Keratinocyte (primary cell): ENCODE data around the gene DNAJC11. TPM values are rescaled to one million over a fixed set of nuclear protein-coding genes. Genes with fewer than 3 reads are reported as not detected.
A peak's percentile ranks its signal among the peaks of the same experiment; 100 is the strongest.

Experiments
- DNase-seq: peaks from one replicate; pipeline ENCODE4 v3.0.0-alpha.2; 2011; ENCODE audit warnings: low read depth, missing footprints, low spot score
- FAIRE-seq: peaks from 2 replicates; lab custom pipeline; 2011; peaks lifted over from hg19 to GRCh38; lab: Jason Lieb, UNC
- H2AFZ ChIP-seq: 2 replicates; pipeline ENCODE4 v1.6.0; 2012; ENCODE audit warnings: low read length, control low read depth, inconsistent platforms; ENCODE audit not compliant: control insufficient read depth
- H3K27ac ChIP-seq: 2 replicates; pipeline ENCODE4 v1.5.1; 2011; ENCODE audit warnings: low read length; ENCODE audit not compliant: control insufficient read depth, insufficient read depth
- H3K27me3 ChIP-seq: 3 replicates; pipeline ENCODE4 v1.6.0; 2011; ENCODE audit warnings: low read length; ENCODE audit not compliant: control insufficient read depth, insufficient read depth; ENCODE audit errors: extremely low read depth
- H3K36me3 ChIP-seq, 2 experiments: 2 replicates in 1 of 2; 3 replicates in 1 of 2; pipeline ENCODE4 v1.5.1; 2011; ENCODE audit warnings: low read length in 2 of 2, mild to moderate bottlenecking in 1 of 2; ENCODE audit not compliant: control insufficient read depth in 2 of 2, insufficient read depth in 2 of 2; ENCODE audit errors: extremely low read depth in 1 of 2
- H3K4me1 ChIP-seq: 3 replicates; pipeline ENCODE4 v1.5.1; 2011; ENCODE audit warnings: low read length; ENCODE audit not compliant: control insufficient read depth, insufficient read depth; ENCODE audit errors: extremely low read depth
- H3K4me2 ChIP-seq: 3 replicates; pipeline ENCODE4 v1.6.0; 2011; ENCODE audit warnings: low read depth, low read length; ENCODE audit not compliant: control insufficient read depth, insufficient read depth; ENCODE audit errors: extremely low read depth
- H3K4me3 ChIP-seq, 3 experiments: fragments of 200-600 bp in 1 of 3; sonication (generic) in 1 of 3; 2 replicates in 2 of 3; 3 replicates in 1 of 3; pipeline ENCODE4 v1.5.1; 2011 to 2016; ENCODE audit warnings: low read length in 3 of 3, mild to moderate bottlenecking in 3 of 3, control low read depth in 2 of 3, inconsistent platforms in 1 of 3, low read depth in 1 of 3, mixed read lengths in 1 of 3, mixed run types in 1 of 3, moderate library complexity in 1 of 3; ENCODE audit not compliant: control insufficient read depth in 2 of 3, insufficient read depth in 2 of 3; ENCODE audit errors: extremely low read depth in 1 of 3
- H3K79me2 ChIP-seq: 2 replicates; pipeline ENCODE4 v1.6.0; 2012; ENCODE audit warnings: low read length; ENCODE audit not compliant: control insufficient read depth, insufficient read depth
- H3K9ac ChIP-seq: 3 replicates; pipeline ENCODE4 v1.6.0; 2011; ENCODE audit warnings: low read length; ENCODE audit not compliant: control insufficient read depth, insufficient read depth; ENCODE audit errors: extremely low read depth
- H3K9me1 ChIP-seq: 3 replicates; pipeline ENCODE4 v1.6.0; 2011; ENCODE audit warnings: low read length; ENCODE audit not compliant: control insufficient read depth, insufficient read depth; ENCODE audit errors: extremely low read depth
- H3K9me3 ChIP-seq: 2 replicates; pipeline ENCODE4 v1.5.1; 2012; ENCODE audit warnings: low read depth, low read length; ENCODE audit not compliant: control insufficient read depth
- H4K20me1 ChIP-seq: 3 replicates; pipeline ENCODE4 v1.6.0; 2011; ENCODE audit warnings: low read length; ENCODE audit not compliant: control insufficient read depth, insufficient read depth; ENCODE audit errors: extremely low read depth
- CTCF ChIP-seq, 3 experiments: IDR thresholded peaks in 1 of 3; conservative IDR thresholded peaks in 1 of 3; optimal IDR thresholded peaks in 1 of 3; 2 replicates in 2 of 3; 3 replicates in 1 of 3; pipeline versions ENCODE3 to v1.5.1; 2011; ENCODE audit warnings: low read length in 3 of 3, mild to moderate bottlenecking in 3 of 3, moderate library complexity in 2 of 3, control low read depth in 1 of 3, inconsistent platforms in 1 of 3; ENCODE audit not compliant: insufficient read depth in 2 of 3; ENCODE audit errors: extremely low read depth in 1 of 3
- EZH2 ChIP-seq: IDR thresholded peaks from one replicate; pipeline ENCODE4 v1.6.1; 2012; ENCODE audit warnings: inconsistent platforms, mild to moderate bottlenecking, low read length, moderate library complexity
- dilution Hi-C: fragments of 300-500 bp; cut with MboI; formaldehyde crosslinking; loops from one replicate; pipeline ENCODE4 v1.7.0; 2020; ENCODE audit warnings: low sequenced_read_pairs; ENCODE audit not compliant: extremely low pct_ligation_motif_present
- polyA plus RNA-seq, 5 experiments: library from polyadenylated mRNA; depleted of rRNA in 3 of 5; stranded (reverse) in 3 of 5; stranded (forward) in 1 of 5; unstranded in 1 of 5; fragments of >200 nt; gene quantifications; 1 replicate in 1 of 5; 2 replicates in 3 of 5; 3 replicates in 1 of 5; pipeline versions ENCODE4 v1.2.1 to v1.2.3, GENCODE V29; 2011 to 2012; ENCODE audit warnings: missing spikeins in 2 of 5, low read depth in 1 of 5, low replicate concordance in 1 of 5

DNAJC11 gene
- polyA plus RNA-seq, 1 donor (not counting 4 experiments of a cell fraction or from before 2014, with no cell fraction given), result 40.8 TPM

DNA sequence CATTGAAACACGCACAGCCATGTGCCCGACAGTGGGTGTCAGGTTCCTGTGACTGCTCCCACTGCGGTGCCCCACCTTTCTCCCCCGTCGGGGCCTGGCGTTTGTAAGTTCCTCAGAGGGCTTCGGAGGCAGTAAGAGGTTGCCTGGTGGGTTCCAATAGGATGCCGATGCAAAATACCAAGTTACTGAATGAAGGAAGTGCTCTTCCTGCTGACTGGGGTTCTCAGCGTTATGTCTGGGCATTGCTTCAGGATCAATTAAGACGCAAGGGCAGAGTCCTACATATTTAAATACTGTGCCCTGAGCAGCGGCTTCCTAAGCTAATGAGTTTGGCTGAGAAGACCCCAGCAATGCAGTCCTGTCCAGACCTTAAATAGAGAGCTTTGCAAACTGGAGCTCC lies 28.9 kb upstream of the DNAJC11 start:
- H3K4me3 ChIP-seq, result no peak overlapping the region
- DNase-seq (no peak), FAIRE-seq (no peak)
- dilution Hi-C loops, result no loop called here
- no peaks in the 10 kb centered on the region for H3K79me2 ChIP-seq
- no peaks in the 10 kb centered on the region for H3K36me3 ChIP-seq
- H3K9me3 ChIP-seq, result no peaks in the 10 kb centered on the region
- H4K20me1 ChIP-seq, result no peaks in the 10 kb centered on the region
- no peak overlapping the region for H3K4me2 ChIP-seq
- no peak overlapping the region for H3K27ac ChIP-seq
- H2AFZ ChIP-seq, result no peak overlapping the region
- H3K4me1 ChIP-seq, result no peaks in the 10 kb centered on the region
- H3K9me1 ChIP-seq, result no peaks in the 10 kb centered on the region
- no peaks in the 10 kb centered on the region for H3K27me3 ChIP-seq
- TF ChIP-seq CTCF (optimal IDR thresholded peaks at IDR 0.05 in 1 of 3, IDR thresholded peaks at IDR 0.05 in 1 of 3, conservative IDR thresholded peaks at IDR 0.05 in 1 of 3; ENCODE audit: extremely low read depth in 1 of 3, insufficient read depth in 2 of 3, low read length in 3 of 3), result no peak
- H3K9ac ChIP-seq, result no peak overlapping the region

GRCh38 chr1:6727535-6727934 lies 25.9 kb upstream of the DNAJC11 start:
- TF ChIP-seq EZH2 (no peak), CTCF (optimal IDR thresholded peaks at IDR 0.05 in 1 of 3, IDR thresholded peaks at IDR 0.05 in 1 of 3, conservative IDR thresholded peaks at IDR 0.05 in 1 of 3; ENCODE audit: extremely low read depth in 1 of 3, insufficient read depth in 2 of 3, low read length in 3 of 3) (peak; percentile 74 to 97 (median 83))
- no peak overlapping the region for H2AFZ ChIP-seq
- peak; percentile 50 for DNase-seq

More at GRCh38 chr1:6727535-6727934, 25.9 kb upstream of the DNAJC11 start:
- Histone ChIP-seq H4K20me1 (no peaks in the 10 kb centered on the region), H3K79me2 (no peaks in the 10 kb centered on the region), H3K27me3 (no peaks in the 10 kb centered on the region), H3K27ac (no peak overlapping the region), H3K9me1 (no peaks in the 10 kb centered on the region), H3K4me2 (no peak overlapping the region), H3K9me3 (no peaks in the 10 kb centered on the region), H3K36me3 (no peaks in the 10 kb centered on the region), H3K9ac (no peak overlapping the region), H3K4me3 (no peak overlapping the region), H3K4me1 (peaks cover 13% of the 10 kb centered on the region)
- FAIRE-seq, result peak; percentile 67
- dilution Hi-C loops, result no loop called here
